Measurements from ENCODE around the gene UBALD1.
"Not testable (repeated sequence)": the region's sequence is repeated elsewhere in the genome, so short reads cannot be mapped to it uniquely, and the experiment has no call there.

Gene UBALD1

GRCh38 chr16:4593086-4593485 is 21.6 kb downstream of the UBALD1 start:
- no peak for DNase-seq

GRCh38 chr16:4591706-4592470 is 22.8 kb downstream of the UBALD1 start:
- no peak for DNase-seq

- no peak for DNase-seq
Observed at GRCh38 chr16:4591191-4591590, 23.5 kb downstream of the UBALD1 start.

- DNase-seq: no peak
Observed at GRCh38 chr16:4588961-4589360, 25.7 kb downstream of the UBALD1 start.

- no peak for DNase-seq
Observed at GRCh38 chr16:4588386-4588785, 26.3 kb downstream of the UBALD1 start.

- no peak for DNase-seq
Observed at GRCh38 chr16:4586291-4586690, 28.4 kb downstream of the UBALD1 start.

- DNase-seq: no peak
Observed at GRCh38 chr16:4583906-4584305, 30.8 kb downstream of the UBALD1 start.

- DNase-seq: no peak
Observed at GRCh38 chr16:4580250-4580649, 34.4 kb downstream of the UBALD1 start.

- no peak for DNase-seq
Observed at GRCh38 chr16:4578961-4579530, 35.6 kb downstream of the UBALD1 start.

- DNase-seq: no peak
Observed at GRCh38 chr16:4576008-4576407, 38.7 kb downstream of the UBALD1 start.

GRCh38 chr16:4574919-4575705 is 39.6 kb downstream of the UBALD1 start:
- DNase-seq: no peak

- DNase-seq: not testable (repeated sequence)
Observed at GRCh38 chr16:4573926-4574325, 40.8 kb downstream of the UBALD1 start.

- DNase-seq: no peak
Observed at GRCh38 chr16:4572715-4573114, 42.0 kb downstream of the UBALD1 start.

- DNase-seq: no peak
Observed at GRCh38 chr16:4570688-4571321, 43.9 kb downstream of the UBALD1 start.

- no peak for DNase-seq
Observed at GRCh38 chr16:4570086-4570485, 44.6 kb downstream of the UBALD1 start.

GRCh38 chr16:4566144-4566543 is 48.5 kb downstream of the UBALD1 start:
- no peak for DNase-seq

- no peak for DNase-seq
Observed at GRCh38 chr16:4564661-4565267, 49.9 kb downstream of the UBALD1 start.

GRCh38 chr16:4561596-4561995 is 53.1 kb downstream of the UBALD1 start:
- DNase-seq: no peak
